ENCODE measurements around the gene SLC6A8. TPM values are rescaled to one million over a fixed set of nuclear protein-coding genes. Genes with fewer than 3 reads are reported as not detected.

SLC6A8 gene
- total and polyA plus RNA-seq, 2 donors (not counting 1 experiment from before 2014, with no cell fraction given), result 0.49 to 2.9 TPM

DNA sequence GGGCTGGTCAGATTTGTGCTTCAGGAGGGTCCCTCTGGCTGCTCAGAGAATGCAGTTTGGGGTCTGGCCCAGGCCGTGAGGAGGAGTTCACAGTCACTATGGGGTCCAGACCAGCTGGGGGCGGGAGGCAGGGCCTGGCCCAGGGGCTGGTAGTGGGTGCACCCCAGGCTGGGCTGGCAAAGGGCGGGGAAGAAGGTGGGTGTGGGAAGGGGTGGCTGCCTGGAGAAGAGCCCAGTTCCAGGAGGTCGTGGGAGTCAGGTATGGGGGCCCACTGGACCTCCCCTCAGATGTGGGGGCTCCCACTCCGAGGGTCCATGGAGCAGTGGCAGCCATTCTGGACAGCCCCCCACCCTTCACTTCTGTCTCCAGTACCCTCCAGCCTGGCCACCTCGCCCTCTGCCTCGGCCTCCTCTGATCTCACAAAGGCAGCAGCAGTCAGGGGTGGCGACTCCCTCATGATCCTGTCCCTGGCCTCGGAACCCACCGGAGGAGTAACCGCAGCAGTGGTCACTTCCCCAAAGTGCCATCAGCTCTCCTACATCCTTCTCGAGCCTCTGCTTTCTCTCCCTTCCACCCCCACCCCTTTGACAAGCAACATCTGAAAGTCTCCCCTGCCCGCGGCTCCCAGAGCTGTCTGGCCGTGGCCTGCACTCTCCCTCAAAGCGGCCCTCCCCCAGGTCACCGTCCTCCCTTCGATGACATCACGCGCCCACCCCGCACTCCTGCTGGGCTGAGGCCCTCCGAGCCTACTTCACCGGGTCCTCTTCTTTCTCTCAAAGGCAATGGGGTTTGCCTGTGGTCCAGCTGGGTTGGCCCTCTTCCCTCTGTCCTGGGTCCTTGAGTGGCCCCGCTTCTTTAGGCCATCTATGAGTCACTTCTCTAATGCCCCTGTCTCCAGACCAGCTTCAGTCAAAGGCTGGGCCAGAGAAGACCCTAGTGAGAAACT is 1.7 kb upstream of the SLC6A8 start:
- no peaks in the 10 kb centered on the region for H3K9me3 ChIP-seq (ENCODE audit: control extremely low read depth in 1 of 3, control insufficient read depth in 2 of 3, insufficient read depth in 1 of 3, low read length in 2 of 3)
- intact Hi-C loops (cut with micrococcal nuclease), result no loop called here
- H3K27ac Mint-ChIP-seq, result no peak overlapping the region
- H2AFZ ChIP-seq (ENCODE audit: insufficient read depth, low read depth, low read length, poor library complexity, severe bottlenecking), result no peak overlapping the region
- no peaks in the 10 kb centered on the region for H3K27me3 Mint-ChIP-seq
- no peaks in the 10 kb centered on the region for H3K9me3 Mint-ChIP-seq (ENCODE audit: insufficient read depth)
- H3K4me3 ChIP-seq (ENCODE audit: control extremely low read depth in 1 of 5, extremely low read depth in 1 of 5, insufficient read depth in 1 of 5, low read depth in 2 of 5, low read length in 4 of 5), result no peak overlapping the region
- H3K4me1 Mint-ChIP-seq, result no peaks in the 10 kb centered on the region
- H3K79me2 ChIP-seq (ENCODE audit: control insufficient read depth, insufficient read depth, low read length), result no peaks in the 10 kb centered on the region
- TF ChIP-seq EZH2 (IDR thresholded peaks at IDR 0.05; ENCODE audit: borderline replicate concordance, insufficient read depth, low read depth, low read length, poor library complexity, severe bottlenecking), result no peak
- TF ChIP-seq, protein P1, sequence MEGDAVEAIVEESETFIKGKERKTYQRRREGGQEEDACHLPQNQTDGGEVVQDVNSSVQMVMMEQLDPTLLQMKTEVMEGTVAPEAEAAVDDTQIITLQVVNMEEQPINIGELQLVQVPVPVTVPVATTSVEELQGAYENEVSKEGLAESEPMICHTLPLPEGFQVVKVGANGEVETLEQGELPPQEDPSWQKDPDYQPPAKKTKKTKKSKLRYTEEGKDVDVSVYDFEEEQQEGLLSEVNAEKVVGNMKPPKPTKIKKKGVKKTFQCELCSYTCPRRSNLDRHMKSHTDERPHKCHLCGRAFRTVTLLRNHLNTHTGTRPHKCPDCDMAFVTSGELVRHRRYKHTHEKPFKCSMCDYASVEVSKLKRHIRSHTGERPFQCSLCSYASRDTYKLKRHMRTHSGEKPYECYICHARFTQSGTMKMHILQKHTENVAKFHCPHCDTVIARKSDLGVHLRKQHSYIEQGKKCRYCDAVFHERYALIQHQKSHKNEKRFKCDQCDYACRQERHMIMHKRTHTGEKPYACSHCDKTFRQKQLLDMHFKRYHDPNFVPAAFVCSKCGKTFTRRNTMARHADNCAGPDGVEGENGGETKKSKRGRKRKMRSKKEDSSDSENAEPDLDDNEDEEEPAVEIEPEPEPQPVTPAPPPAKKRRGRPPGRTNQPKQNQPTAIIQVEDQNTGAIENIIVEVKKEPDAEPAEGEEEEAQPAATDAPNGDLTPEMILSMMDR (IDR thresholded peaks at IDR 0.05), result no peak
- H3K4me1 ChIP-seq (ENCODE audit: control insufficient read depth in 2 of 2, insufficient read depth in 2 of 2, low read length in 2 of 2), result peaks cover 0 to 4% of the 10 kb centered on the region in 2 donors
- no peaks in the 10 kb centered on the region for H3K36me3 ChIP-seq (replicated peaks in 1 of 2; ENCODE audit: control extremely low read depth in 1 of 2, control insufficient read depth in 1 of 2, extremely low read depth in 1 of 2, insufficient read depth in 2 of 2, low read length in 1 of 2)
- DNase-seq (no peak), ATAC-seq (ENCODE audit: low read depth) (no peak)
- no peak overlapping the region for H3K4me2 ChIP-seq (replicated peaks; ENCODE audit: low read depth, low read length, poor library complexity, severe bottlenecking)
- WGBS (ENCODE audit: insufficient coverage), result 66% methylated on average over 13 of the region's 24 CpGs
- no peak overlapping the region for H3K9ac ChIP-seq (ENCODE audit: low read length)
- no peaks in the 10 kb centered on the region for H4K20me1 ChIP-seq (ENCODE audit: control insufficient read depth, insufficient read depth, low read length, poor library complexity, severe bottlenecking)
- H3K27me3 ChIP-seq (replicated peaks in 1 of 4; ENCODE audit: control extremely low read depth in 1 of 4, control insufficient read depth in 3 of 4, insufficient read depth in 4 of 4, low read length in 3 of 4), result peaks cover 0 to 13% (median 1%) of the 10 kb centered on the region in 4 experiments
- POLR2A ChIA-PET, result no interaction called here
- CTCF ChIA-PET, result interaction anchor here (0.5 to 2.6 kb wide), 4 partner anchors 18 to 264 kb away, joined by 3 to 6 read pairs (median 4); no protein-coding TSS in a partner anchor
- H3K27ac ChIP-seq (ENCODE audit: low read length in 2 of 2), result no peak overlapping the region
- H3K4me3 Mint-ChIP-seq, result peak overlapping the region; percentile 57

GRCh38 chrX:153686711-153687110 is 1.0 kb upstream of the SLC6A8 start:
- no peaks in the 10 kb centered on the region for H3K36me3 ChIP-seq (replicated peaks in 1 of 2; ENCODE audit: control extremely low read depth in 1 of 2, control insufficient read depth in 1 of 2, extremely low read depth in 1 of 2, insufficient read depth in 2 of 2, low read length in 1 of 2)
- H3K4me2 ChIP-seq (replicated peaks; ENCODE audit: low read depth, low read length, poor library complexity, severe bottlenecking), result no peak overlapping the region
- WGBS (ENCODE audit: insufficient coverage), result no CpG with 5 or more reads among the region's 9 CpGs
- Mint-ChIP-seq H3K4me3 (peak overlapping the region; percentile 57), H3K4me1 (no peaks in the 10 kb centered on the region), H3K27ac (no peak overlapping the region), H3K9me3 (ENCODE audit: insufficient read depth) (no peaks in the 10 kb centered on the region), H3K27me3 (no peaks in the 10 kb centered on the region)
- CTCF ChIA-PET, result interaction anchor here (0.5 to 1.5 kb wide), 6 partner anchors 21 to 263 kb away, joined by 3 to 5 read pairs (median 4); no protein-coding TSS in a partner anchor
- H4K20me1 ChIP-seq (ENCODE audit: control insufficient read depth, insufficient read depth, low read length, poor library complexity, severe bottlenecking), result no peaks in the 10 kb centered on the region
- no peak overlapping the region for H3K9ac ChIP-seq (ENCODE audit: low read length)
- no peak for ATAC-seq (ENCODE audit: low read depth)
- TF ChIP-seq, protein P1 (IDR thresholded peaks at IDR 0.05), result no peak
- no peak for TF ChIP-seq EZH2 (IDR thresholded peaks at IDR 0.05; ENCODE audit: borderline replicate concordance, insufficient read depth, low read depth, low read length, poor library complexity, severe bottlenecking)
- H3K27ac ChIP-seq (ENCODE audit: low read length in 2 of 2), result no peak overlapping the region
- no peaks in the 10 kb centered on the region for H3K9me3 ChIP-seq (ENCODE audit: control extremely low read depth in 1 of 3, control insufficient read depth in 2 of 3, insufficient read depth in 1 of 3, low read length in 2 of 3)
- H3K4me1 ChIP-seq (ENCODE audit: control insufficient read depth in 2 of 2, insufficient read depth in 2 of 2, low read length in 2 of 2), result peaks cover 0 to 4% of the 10 kb centered on the region in 2 donors
- DNase-seq, result no peak
- H3K79me2 ChIP-seq (ENCODE audit: control insufficient read depth, insufficient read depth, low read length), result no peaks in the 10 kb centered on the region
- POLR2A ChIA-PET, result interaction anchor here (0.7 kb wide), 1 partner anchor 240 kb away, joined by 6 read pairs; no protein-coding TSS in a partner anchor
- H3K4me3 ChIP-seq (ENCODE audit: control extremely low read depth in 1 of 5, extremely low read depth in 1 of 5, insufficient read depth in 1 of 5, low read depth in 2 of 5, low read length in 4 of 5), result no peak overlapping the region
- intact Hi-C loops (cut with micrococcal nuclease), result no loop called here
- no peak overlapping the region for H2AFZ ChIP-seq (ENCODE audit: insufficient read depth, low read depth, low read length, poor library complexity, severe bottlenecking)
- peaks cover 0 to 13% (median 1%) of the 10 kb centered on the region in 4 experiments for H3K27me3 ChIP-seq (replicated peaks in 1 of 4; ENCODE audit: control extremely low read depth in 1 of 4, control insufficient read depth in 3 of 4, insufficient read depth in 4 of 4, low read length in 3 of 4)

All from B cell (primary cell).